Activated CD4-positive, CD25-positive, alpha-beta regulatory T cell (primary cell): Measurements from ENCODE around the gene ATP13A2.
"Not testable (repeated sequence)": the region's sequence is repeated elsewhere in the genome, so short reads cannot be mapped to it uniquely, and the experiment has no call there.

ENCODE experiments used
- DNase-seq, 4 experiments: peaks; one replicate each; lab custom pipeline; 2025; lab: John Stamatoyannopoulos, UW

Gene ATP13A2

DNA sequence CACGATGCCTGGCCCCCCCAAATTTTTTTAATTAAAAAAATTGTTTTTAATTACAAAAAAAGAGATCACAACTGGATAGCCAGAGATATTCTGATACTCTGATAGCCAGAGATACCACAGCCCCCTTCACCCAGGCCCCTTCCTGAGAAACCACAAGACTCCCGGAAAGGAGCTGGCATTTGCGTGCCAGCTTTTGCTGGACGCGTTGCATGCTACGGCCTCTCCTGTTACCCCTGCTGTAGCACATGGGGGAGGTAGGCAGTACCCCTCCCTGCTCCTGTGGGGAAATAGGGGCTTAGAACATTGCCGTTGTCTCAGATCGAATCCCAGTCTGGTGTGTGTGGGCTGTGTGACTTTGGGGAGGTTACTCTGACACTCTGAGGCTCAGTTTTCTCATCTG, 54.0 kb downstream of the ATP13A2 start:
- DNase-seq = no peak

DNA sequence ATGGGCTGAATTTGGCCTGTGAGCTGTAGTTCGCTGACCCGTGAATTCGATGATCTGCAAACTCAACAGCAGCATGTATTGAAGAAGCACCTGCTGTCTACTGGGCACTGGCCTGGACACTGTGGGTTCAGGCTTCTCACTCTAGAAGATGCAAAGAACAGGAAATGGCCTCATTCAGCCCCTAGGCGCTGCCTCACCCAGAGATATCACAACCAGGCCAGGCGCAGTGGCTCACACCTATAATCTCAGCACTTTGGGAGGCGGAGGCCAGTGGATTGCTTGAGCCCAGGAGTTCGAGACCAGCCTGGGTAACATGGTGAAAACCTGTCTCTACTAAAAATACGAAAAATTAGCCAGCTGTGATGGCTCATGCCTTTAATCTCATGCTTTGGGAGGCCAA, 55.0 kb downstream of the ATP13A2 start:
- no peak for DNase-seq

DNA sequence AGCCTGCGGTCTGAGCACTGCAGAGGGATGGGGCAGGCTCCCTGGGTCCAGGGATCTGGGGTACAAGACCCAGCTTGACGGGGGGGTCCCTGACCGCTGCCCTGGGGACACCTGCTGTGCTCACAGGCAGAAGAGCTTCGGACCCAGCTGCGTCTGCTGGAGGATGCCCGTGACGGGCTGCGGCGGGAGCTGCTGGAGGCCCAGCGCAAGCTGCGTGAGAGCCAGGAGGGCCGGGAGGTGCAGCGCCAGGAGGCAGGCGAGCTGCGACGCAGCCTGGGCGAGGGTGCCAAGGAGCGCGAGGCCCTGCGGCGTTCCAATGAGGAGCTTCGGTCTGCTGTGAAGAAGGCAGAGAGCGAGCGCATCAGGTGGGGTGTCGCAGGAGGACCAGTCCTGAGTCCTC, 56.5 kb downstream of the ATP13A2 start:
- DNase-seq = no peak

DNA sequence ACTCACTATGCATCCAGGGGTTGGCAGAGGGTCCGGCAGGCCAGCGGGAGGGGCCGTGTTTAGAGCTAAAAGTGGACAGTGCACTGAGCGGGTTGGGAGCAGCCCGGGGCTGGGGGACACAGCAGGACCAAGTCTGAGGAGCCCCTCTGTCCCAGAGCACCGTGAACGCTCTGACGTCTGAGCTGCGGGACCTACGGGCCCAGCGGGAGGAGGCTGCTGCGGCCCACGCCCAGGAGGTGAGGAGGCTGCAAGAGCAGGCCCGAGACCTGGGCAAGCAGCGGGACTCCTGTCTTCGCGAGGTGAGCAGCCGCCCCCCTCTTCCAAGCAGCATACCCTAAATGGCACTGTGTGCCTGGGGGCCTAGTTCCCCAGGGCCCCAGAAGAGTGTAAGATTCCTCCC, 57.1 kb downstream of the ATP13A2 start:
- DNase-seq = no peak

DNA sequence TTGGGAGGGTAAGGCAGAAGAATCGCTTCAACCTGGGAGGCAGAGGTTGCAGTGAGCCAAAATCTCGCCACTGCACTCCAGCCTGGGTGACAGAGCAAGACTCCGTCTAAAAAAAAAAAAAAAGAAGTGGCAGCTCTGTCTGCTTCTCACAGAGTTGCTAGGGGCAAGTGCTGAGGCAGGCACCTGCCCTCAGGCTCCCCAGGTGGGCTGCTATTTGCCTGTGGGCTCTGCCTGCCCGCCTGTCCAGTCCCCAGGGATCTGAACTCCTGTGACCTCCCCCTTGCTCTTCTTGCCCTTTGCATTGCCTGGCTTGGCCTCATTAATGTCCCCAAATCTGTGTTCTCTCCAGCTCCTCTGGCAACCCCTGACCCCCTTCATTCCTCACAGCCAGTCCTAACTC, 59.4 kb downstream of the ATP13A2 start:
- not testable (repeated sequence) for DNase-seq

DNA sequence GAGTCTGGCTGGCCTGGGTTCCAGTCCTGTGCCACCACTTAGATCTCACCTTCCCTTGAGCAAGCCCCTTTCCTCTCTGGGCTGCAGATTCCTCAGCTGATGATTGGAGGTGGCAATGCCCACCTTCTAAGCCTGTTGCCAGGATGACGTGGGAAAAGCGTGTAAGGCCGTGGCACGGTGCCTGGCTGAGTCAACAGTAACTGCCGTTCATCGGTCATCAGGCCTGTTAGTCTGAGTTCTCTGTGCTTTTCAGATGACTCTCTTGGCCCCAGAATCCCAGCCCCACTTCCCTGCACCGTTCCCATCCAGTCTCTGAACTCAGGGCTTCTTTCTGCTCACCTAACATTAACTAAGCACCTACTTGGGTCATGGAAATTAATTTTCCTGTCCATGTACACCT, 62.7 kb downstream of the ATP13A2 start:
- not testable (repeated sequence) for DNase-seq

DNA sequence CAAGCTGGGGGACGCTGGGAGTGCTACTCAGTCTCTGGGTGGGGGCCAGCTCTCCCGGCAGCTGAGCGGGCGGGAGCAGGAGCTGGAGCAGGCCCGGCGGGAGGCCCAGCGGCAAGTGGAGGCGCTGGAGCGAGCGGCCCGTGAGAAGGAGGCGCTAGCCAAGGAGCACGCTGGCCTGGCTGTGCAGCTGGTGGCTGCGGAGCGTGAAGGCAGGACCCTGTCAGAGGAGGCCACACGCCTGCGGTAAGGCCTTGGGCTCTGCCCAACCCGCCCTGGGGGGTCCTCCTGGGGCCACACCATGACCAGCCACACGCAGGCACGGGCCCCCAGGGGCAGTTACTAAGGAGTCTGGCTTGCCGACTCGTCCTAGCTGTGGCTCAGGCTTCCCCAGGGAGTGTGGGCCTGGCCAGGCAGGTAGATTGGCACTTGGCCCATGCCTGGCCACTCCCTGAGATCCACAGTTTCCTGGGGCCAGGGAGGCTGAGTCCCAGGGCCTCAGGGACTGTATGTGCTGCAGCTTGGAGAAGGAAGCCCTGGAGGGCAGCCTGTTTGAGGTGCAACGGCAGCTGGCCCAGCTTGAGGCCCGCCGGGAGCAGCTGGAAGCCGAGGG, 63.3 kb downstream of the ATP13A2 start:
- not testable (repeated sequence) for DNase-seq

DNA sequence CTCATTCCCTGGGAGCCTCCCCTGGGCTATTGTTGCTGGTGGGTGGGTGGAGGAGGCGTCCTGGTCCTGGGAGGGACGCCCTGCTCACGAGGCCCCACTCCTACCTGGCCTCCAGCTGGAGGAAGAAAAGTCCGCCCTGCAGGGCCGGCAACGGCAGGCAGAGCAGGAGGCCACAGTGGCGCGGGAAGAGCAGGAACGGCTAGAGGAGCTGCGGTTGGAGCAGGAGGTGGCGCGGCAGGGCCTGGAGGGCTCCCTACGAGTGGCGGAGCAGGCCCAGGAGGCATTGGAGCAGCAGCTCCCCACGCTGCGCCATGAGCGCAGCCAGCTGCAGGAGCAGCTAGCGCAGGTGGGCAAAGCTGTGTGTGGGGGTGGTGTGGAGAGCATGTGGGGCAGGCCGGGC, 65.1 kb downstream of the ATP13A2 start:
- DNase-seq = no peak

DNA sequence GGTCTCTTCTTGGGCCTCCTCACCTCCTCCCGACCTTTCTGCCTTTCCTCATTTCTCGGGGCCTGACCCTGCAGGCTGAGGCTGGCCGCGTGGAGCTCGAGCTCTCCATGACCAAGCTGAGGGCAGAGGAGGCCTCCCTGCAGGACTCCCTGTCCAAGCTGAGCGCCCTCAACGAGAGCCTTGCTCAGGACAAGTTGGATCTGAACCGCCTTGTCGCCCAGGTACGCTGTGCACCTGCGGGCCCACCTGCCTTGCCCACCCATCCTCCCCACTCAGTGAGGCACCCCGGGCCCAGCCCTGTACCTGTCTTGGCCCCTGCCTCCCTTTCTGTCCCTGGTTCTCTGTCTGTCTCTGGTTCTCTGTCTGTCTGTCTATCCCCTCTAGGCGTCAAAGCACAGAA, 65.5 kb downstream of the ATP13A2 start:
- DNase-seq = not testable (repeated sequence)

DNA sequence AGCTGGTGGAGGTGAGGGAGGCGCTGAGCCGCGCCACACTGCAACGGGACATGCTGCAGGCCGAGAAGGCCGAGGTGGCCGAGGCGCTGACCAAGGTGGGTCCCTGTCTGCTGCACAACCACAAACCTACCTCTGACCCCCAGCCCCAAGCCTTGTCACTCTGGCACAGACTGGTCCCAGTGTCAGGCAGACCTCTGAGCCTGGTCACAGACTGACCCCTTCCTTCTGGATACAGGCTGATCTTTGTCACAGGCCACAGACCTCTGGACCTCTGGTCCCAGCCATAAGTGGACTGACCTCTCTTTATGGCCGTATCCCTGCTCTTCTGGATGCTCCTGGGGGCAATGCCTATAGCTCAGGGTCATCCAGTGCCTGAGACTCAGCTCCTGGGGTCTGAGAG, 66.2 kb downstream of the ATP13A2 start:
- not testable (repeated sequence) for DNase-seq

DNA sequence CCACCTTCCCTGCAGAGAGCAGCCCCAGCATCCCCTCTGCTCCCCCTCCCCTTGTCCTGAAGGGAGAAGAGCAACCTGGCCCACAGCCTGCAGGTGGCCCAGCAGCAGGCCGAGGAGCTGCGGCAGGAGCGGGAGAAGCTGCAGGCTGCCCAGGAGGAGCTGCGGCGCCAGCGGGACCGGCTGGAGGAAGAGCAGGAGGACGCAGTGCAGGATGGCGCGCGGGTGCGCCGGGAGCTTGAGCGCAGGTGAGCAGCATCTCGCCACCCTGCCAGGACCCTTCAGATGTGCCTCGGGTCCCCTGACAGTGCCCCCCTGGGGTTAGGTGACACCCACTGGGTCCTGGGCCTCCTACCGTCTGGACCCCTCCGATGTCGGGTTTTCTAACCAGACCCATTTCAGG, 67.7 kb downstream of the ATP13A2 start:
- DNase-seq = no peak

DNA sequence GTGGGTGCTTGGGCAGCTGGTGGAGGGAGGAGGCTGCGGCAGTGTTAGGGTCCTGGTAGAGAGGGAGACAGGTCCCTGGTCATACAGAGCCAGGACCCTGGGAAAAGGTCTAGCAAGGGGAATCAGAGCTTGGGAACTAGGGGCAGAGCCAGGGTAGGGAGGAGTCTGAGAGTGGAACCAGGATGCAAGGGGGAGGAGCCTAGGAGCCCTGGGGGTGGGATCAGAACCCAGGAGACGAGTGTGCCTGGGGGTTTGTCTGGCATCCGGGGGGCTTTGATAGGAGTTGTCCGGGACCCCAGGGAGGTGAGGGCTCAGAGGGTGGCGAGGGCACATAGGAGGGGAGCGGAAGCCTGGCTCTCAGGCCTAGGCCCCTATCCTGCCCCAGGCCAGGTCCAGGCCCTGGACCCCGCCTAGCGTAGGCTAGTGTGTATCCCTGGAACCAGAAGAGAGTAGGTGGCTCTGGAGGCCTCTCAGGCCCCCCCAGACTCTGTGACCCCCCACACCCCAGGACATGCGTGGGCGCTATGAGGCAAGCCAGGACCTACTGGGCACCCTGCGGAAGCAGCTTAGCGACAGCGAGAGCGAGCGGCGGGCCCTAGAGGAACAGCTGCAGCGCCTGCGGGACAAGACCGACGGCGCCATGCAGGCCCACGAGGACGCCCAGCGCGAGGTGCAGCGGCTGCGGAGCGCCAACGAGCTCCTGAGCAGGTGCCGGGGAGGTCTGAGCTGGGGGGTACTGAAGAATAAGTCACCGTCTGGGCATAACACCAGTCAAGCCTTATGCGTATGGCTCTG, 72.1 kb downstream of the ATP13A2 start:
- DNase-seq = not testable (repeated sequence)

DNA sequence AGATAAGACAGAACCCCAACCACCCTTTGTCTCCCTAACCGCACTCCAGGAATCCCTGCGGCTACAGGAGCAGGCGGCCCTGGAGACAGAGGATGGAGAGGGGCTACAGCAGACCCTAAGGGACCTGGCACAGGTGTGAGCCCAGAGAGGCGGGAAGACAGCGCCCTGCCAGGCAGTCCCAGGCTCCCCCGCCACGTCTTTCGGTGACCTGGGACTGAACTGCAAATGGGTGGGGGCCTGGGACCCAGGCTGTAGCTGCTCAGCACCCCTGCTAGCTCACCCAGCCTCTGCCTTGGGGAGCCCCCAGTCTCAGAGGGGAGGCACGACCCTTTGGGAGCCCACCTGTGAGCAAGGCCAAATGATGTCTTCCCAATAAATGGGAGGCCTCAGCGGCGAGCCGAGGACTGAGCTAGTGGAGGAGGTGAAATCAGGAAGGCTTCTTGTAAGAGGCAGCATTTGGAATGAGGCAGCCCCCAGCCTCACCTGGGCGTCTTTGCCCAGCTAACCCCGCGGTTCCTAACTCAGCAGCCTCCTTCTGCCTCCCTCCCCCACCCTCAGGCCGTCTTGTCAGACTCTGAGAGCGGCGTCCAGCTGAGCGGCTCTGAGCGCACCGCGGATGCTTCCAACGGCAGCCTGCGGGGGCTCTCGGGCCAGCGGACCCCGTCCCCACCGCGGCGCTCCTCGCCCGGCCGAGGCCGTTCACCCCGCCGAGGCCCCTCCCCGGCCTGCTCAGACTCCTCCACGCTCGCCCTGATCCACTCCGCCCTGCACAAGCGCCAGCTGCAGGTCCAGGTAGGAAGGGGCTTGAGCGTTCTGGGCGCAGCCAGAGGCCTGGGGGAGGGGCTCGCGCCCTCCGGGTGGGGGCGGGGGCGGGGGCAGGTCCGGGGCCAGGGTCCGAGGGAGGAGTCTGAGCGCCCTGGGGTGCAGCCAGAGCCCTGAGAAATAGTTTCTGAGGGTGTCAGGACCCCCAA, 73.1 kb downstream of the ATP13A2 start:
- DNase-seq = no peak

DNA sequence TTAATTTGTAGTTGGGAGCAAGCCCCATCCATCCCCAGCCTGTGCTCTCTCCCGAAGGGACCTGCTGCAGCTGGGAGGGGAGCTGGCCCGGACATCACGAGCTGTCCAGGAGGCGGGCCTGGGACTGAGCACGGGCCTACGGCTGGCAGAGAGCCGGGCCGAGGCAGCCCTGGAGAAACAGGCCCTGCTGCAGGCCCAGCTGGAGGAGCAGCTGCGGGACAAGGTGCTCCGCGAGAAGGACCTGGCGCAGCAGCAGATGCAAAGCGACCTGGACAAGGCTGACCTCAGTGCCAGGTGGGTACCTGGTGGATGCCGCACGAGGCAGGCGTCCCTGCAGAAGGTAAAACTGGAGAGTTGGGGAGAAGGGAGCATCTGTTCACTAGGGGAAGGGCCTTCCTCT, 75.1 kb downstream of the ATP13A2 start:
- DNase-seq = not testable (repeated sequence)
